ENCODE results near the gene ORM1.

Gene ORM1

DNA sequence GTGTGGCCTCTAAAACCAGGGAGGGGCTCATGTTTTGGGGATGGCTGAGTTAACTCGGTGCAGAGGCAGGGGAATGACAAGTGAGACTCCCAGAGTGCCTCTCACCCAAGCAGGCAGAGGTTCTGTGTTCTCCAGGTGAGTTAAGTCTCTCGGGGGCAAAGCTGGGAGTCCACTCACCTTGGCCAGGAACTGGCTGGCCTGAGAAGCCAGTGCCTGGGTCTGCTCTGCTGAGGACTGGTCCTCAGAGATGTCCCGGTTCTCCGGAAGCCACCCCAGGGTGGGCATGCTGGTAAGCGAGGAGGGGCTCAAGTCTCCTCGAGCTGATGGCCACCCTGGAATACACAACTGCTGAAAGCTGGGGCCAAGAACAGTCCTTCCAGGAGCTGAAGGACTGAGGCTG lies 44.5 kb downstream of the ORM1 start:
- no peak for DNase-seq (ENCODE audit: low read depth)

DNA sequence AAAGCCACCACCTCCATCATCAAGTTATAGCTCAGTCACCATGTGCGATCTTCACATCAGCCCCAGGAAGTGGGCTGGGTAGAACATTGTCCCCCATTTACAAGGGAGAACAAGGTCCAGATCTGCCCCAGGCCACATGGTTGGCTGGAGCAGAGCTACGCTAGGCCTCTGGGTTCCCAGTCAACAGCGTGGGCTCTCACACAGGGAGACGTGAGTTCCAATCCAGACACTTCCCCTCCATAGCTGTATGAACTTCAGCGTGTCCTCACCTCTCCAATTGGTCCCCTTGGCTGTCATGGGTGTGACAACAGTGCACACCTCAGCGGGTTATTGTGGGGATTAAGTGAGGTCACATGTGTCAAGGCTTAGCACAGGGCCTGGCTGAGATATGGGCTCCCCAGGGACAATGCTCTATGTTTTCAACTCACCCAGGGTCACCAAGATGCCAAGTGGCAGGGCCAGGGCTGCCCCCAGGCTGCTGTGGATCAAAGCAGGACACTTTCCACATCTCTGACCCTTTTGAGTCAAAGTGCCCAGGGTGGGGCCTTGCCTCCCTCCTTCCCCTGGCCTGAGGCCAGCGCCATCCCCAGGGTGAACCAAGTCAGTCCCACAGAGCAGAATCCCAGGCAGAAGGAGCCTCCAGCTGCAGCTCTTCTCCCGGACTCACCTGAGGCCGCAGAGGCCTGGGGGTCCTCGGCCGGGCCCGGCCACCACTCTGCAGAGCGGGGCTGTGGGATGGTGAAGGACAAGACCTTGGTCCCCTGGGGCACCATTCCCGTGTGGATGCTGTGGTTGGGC lies 45.1 kb downstream of the ORM1 start:
- no peak for DNase-seq (ENCODE audit: low read depth)

DNA sequence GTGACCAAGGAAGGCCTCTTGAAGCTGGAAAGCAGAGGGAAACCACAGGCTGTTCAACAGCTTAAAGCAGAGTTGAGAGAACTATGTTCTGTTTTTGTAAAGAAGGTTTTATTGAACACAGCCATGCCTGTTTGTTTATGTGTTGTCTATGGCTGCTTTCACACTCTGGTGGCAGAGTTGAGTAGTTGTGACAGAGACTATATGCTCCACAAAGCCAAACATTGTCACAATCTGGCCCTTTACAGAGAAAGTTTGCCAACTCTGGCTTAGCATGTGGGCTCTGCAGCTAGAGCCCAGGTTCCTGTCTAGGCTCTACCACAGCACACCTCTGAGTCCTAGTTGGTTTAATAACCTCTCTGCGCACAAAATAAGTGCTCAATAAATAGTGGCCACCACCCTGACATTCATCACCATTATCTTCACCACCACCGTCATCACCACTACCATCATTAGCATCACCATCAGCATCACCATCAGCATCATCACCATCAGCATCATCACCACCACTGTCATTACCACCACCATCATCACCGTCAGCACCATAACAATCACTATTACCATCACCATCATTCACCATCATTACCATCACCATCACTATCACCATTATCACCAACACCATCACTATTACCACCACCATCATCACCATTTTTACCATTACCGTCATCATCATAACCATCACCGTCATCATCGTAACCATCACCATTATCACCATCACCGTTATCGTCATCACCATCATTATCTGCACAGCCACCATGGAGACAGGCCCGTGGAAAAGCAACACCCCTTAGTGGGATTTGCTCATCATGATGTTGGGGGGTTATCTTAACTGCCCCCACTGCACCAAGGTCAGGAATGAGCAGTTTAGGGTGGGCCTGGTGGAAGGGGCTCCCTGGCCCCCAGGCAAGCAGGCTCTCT lies 46.6 kb downstream of the ORM1 start:
- DNase-seq (ENCODE audit: low read depth) = no peak

DNA sequence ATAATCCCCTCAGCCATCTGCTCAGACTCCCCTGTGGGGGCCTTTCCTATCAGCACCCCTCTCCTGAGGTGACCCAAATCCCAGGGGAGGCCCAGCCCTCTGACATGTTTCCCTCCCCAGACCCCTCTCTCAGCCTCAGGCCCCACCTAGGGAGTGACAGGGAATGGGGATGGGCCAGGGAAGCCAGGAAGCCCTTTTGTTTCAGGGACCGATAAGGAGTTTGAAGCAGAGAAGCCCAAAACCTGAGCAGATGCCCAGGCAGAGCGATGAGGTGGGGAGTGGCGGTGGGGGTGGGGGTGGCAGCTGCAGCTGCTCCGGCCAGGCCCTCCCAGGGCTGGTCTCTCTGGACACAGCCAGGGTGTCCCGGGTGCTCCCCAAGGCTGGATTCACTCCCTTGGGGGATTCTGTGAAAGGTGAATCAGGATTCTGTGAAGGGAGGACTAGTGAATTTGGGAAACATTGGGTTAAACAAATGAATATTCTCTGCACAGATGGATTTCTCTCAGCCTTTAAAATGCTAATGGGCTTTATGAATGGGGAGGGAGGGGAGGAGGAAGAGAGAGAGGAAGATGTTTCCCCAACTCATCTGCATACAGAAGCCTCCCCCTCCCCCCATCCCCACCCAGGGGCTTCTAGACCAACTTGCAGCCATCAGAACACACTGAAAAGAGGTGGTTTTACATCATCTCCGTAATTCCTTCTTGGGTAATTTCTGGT lies 47.5 kb downstream of the ORM1 start:
- no peak for DNase-seq (ENCODE audit: low read depth)

DNA sequence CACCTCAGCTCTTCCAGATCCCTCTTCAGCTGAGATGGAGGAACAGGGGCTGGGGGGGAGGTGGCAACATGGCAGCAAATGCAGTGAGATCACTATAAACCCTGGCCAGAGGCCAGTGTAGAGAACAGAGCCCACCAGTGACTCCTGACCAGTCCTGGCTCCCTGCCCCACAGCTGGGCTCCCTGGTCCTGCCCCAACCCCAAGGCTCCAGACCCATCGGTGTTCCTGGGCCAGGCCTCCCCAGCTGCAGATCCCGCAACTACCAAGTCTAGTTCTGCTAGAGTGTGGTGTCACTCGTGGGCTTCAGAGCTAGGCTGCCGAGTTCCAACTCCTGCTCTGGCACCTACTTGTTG lies 48.0 kb downstream of the ORM1 start:
- no peak for DNase-seq (ENCODE audit: low read depth)

DNA sequence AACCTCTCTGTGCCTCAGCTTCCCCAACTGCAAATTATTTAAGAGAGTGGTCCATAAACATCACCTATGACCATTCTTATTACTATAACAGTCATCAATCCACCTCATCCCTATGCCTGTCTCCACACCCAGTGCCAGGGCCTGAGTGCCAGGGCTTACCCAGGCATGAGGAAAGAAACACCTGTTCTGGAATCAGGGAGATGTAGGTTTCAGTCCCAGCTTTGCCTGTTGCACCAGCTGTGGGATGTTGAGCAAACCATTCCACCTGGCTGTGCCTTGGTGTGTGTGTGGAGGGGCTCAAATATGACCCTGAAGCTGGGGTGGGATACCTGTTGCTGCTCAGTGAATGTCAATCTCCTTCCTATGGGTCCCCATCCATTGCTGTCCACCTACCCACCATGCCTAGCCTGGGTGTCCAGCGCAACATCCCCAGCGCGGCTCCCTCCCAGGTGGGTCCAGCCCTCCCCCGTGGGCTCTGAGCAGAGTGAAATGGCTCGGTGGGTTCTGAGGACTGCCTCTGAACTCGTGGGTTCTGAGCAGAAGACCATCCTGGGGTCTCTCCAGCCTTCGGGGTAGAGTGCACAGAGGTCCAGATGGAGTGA lies 48.5 kb downstream of the ORM1 start:
- no peak for DNase-seq (ENCODE audit: low read depth)

DNA sequence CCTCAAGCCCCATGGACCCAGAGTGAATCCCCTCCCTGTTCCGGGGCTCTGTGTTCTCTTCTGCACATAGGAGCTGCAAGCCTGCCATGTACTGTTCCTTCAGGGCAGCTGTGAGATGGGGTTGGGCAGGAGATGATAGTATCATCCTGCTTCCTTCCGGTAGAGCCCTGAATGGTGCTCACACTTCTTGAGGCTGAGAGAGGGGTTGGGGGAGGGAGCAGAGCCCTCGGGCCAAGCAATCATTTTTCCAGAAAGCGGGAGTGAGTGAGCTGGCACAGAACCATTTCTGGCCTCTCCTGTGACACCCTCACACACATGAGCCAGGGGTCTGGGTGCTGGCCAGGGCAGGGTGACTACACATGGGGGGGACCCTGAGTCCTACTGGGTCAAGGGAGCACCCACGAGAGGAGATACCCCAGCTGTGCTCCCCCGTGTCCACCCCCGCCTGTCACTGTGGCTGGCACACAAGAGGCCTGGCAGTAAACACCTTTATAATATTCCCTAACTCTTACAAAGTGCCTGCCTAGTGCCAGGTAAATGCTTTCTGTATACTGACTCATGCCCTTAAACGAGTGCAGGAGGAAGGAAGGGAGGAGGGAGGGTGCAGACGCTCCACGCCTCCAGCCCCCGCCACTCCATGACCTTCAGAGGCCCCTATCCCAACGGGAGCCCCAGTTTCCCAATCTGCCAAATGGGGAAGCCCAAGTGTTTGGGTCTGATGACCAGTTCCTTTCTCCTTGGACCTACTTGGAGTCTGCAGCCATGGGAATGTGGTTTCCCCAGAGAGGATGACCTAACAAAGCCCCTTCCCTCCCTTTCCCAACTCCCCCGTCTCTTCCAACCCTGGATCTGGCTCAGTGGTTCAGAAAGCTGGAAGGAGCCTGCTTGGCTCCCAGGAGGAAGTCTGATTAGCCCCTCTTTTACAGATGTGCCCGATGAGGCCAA lies 49.3 kb downstream of the ORM1 start:
- peak; percentile 78 for DNase-seq (ENCODE audit: low read depth)

DNA sequence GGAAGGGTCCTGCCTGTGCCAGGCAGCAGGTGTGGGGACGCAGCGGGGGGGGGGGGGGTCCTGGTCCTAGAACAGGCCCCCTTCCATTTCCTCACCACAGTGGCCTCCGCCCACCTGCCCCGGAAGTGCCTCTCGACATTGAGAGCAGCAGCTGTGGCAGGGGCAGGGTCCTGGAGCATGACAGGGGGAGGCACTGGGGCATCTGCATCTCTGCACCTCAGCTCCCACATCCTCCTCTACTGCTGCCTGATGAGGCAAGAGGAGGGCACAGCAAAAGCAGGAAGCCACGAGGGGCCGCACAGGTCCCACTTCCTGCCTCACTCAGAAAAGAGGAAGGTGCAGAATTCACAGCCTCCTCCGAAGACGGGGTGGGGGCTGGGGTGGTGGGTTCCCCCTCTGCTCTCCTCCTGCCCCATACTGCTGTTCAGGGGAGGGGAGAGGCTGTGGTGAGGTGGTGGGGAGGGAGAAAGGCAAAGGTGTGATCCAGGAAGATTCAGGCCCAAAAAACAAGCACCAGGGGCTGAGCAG lies 50.1 kb downstream of the ORM1 start:
- peak; percentile 41 for DNase-seq (ENCODE audit: low read depth)

DNA sequence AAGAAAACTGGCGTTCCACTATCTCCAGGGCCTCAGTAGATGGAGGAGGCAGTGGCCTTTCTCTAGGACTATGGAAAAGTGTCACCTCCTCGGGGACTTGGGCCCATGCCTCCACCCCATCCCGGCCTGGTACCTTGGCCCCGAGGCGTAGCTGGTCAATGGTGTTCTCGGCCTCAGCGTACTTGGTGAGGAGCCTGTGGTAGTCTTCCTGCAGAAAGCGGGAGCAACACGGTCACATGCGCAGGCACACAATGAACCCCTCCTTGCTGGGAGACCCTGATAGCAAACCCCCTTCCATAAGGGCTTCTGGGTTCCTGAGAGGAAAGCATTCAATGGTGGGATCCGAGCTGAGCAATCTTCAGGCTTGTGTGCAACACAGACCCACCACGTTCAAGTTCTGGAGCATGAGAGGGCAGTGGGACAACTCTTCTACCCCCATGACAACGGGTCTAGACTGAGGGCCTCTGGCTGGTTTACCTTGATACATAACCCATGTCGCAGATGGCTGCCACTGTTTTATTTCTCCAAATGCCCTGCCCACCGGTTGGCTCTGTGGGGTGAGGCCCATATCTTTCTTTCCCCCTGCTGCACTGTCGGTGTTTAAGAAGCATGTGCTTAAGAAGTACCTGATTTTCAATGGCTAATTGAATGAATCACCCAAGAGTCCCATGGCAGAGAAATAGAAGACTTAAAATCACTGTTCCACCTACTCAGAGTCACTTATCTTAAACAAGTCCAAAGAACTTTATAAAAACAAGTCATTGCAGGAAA lies 51.2 kb downstream of the ORM1 start:
- no peak for DNase-seq (ENCODE audit: low read depth)

DNA sequence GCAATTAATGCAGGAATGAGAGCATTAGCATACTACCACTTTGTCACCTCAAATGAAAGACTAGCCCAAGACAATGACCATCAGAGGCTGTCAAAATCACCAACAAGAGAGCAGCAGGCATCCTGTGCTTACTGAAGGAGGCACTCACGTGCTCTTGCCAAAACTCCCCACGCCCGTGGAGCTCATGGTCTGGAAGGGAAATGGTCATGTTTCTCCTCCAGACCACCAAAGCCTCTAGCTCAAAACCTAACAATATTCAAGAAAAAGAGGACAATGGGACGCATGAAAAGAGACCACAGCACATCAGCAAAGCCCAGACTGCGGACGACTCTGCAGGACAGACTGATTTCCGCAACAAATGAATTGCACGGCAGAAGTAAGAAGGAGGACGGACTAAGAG lies 52.0 kb downstream of the ORM1 start:
- no peak for DNase-seq (ENCODE audit: low read depth)

DNA sequence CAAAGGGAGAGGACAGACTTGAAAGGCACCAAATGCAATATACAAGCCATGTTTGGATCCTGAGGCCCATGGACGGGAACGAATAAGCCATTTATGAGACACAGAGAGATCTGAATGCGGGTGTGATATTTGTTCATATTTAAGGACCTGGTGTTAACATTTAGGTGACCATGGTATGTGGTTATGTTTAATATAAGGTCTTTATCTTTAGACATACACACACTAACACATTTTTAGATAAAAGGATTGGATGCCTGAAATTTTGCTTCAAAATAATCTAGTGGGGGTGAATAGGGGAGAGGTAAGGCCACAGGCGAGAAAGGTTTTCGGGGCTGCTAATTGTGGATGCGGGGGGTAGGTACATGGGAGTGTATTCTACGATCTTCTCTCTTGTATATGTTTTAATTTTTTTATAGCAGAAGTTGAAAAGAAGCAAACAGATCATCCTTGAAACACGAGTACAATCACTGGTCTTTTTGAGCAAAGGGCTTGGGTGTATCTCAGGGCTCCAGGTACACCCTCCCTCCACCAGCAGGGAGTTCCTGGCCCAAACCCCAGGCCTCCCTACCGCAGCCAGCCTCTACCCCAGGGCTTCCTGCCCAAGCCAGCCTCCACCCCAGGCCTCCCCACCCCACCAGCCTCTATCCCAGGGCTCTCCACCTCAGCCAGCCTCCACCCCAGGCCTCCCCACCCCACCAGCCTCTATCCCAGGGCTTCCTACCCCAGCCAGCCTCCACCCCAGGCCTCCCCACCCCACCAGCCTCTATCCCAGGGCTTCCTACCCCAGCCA lies 52.7 kb downstream of the ORM1 start:
- DNase-seq (ENCODE audit: low read depth) = no peak

All from ELR (cell line).